GM18861 (cell line): ENCODE results near the gene MPPED1.

ENCODE experiments used
- ATAC-seq: cut with Tn5 transposase; IDR thresholded peaks from one replicate; pipeline ENCODE4 v1.9.1; 2021; ENCODE audit not compliant: unreplicated experiment

MPPED1 gene

GRCh38 chr22:43428521-43428920, 16.7 kb downstream of the MPPED1 start:
- ATAC-seq, result no peak

- ATAC-seq, result no peak
These were observed 17.6 kb downstream of the MPPED1 start for GRCh38 chr22:43429426-43429825.

- no peak for ATAC-seq
These were observed 20.2 kb downstream of the MPPED1 start for GRCh38 chr22:43431808-43432554.

GRCh38 chr22:43432883-43433415, 21.1 kb downstream of the MPPED1 start:
- ATAC-seq, result no peak

- ATAC-seq, result no peak
These were observed 21.8 kb downstream of the MPPED1 start for GRCh38 chr22:43433451-43434274.

- ATAC-seq, result no peak
These were observed 22.6 kb downstream of the MPPED1 start for GRCh38 chr22:43434275-43434927.

- ATAC-seq, result no peak
These were observed 23.1 kb downstream of the MPPED1 start for GRCh38 chr22:43434928-43435311.

- no peak for ATAC-seq
These were observed 24.3 kb downstream of the MPPED1 start for GRCh38 chr22:43435851-43436811.

GRCh38 chr22:43436868-43437267, 25.1 kb downstream of the MPPED1 start:
- ATAC-seq, result no peak

GRCh38 chr22:43437871-43438475, 26.2 kb downstream of the MPPED1 start:
- ATAC-seq, result no peak

GRCh38 chr22:43438666-43439347, 27.0 kb downstream of the MPPED1 start:
- ATAC-seq, result no peak

- no peak for ATAC-seq
These were observed 27.7 kb downstream of the MPPED1 start for GRCh38 chr22:43439368-43440103.

- no peak for ATAC-seq
These were observed 28.2 kb downstream of the MPPED1 start for GRCh38 chr22:43440104-43440387.

GRCh38 chr22:43440556-43440955, 28.7 kb downstream of the MPPED1 start:
- no peak for ATAC-seq

GRCh38 chr22:43441216-43441615, 29.4 kb downstream of the MPPED1 start:
- no peak for ATAC-seq

- ATAC-seq, result no peak
These were observed 29.9 kb downstream of the MPPED1 start for GRCh38 chr22:43441751-43442150.

- ATAC-seq, result no peak
These were observed 30.8 kb downstream of the MPPED1 start for GRCh38 chr22:43442386-43443151.

GRCh38 chr22:43443152-43443471, 31.3 kb downstream of the MPPED1 start:
- no peak for ATAC-seq
